T-helper 9 cell (primary cell): Measurements from ENCODE around the gene SUMO4.

Source experiments
- DNase-seq: peaks from one replicate; pipeline ENCODE4 v3.0.0-alpha.2; 2020

The SUMO4 gene

DNA sequence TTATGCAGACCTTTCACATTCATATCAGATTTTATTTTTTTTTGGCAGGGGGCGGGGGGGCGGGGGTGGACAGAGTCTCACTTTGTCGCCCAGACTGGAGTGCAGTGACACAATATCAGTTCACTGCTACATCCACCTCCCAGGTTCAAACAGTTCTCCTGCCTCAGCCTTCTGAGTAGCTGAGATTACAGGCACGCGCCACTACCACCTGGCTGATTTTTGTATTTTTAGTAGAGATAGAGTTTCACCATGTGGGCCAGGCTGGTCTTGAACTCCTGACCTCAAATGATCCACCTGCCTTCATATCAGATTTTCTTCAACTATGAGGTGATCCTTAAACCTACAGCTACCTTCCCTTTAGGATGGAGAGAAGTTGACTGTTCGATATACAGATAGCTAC lies 8.0 kb upstream of the SUMO4 start:
- no peak for DNase-seq

DNA sequence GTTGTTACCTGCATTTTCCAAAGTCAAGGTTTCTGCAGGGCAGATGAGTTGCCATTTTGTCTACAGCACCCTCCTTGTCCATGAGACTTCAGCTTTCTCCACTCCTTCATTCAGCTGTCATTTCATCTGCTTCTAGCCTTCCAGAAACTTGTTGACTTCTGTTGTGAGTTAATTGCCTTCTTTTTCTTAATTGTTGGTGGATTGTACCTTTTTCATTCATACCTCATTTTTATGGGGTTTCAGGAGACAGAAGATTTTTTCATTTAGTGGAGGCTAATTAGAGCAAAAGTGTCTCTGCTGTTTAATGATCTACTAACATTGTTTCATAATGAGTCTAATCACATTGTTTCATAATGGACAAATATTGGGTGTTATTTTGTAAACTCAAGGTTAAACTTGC lies 7.5 kb upstream of the SUMO4 start:
- DNase-seq: no peak

DNA sequence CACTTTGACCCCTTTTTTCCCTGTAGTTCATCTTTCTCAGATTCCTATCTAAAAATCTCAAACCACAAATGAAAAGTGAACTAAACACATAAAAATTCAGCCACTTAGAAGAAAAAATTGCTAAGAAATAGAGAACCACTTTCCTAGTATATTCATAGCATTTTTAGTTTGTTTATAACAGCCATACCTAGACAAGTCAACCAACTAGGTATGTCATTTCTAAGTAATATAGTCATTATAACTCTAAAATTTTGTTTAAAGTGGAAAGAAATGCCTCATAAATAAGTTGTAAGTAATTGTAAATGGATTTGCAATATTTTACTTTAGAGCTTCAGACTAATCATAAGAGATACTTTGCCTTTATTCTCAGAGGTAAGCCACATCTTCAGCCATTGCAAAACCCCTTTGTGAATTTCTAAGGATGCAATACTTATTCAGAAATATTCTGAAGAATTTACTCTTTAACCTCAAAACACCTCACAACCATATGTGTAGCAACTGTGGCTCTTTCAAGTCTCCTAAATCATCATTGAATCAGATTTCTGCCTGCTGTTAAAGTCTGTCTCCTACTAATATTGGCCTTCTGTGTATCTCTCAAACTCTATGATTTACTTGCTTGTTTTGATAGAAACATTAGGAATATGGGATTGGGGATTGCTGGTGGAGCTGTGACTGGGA lies 6.9 kb upstream of the SUMO4 start:
- DNase-seq: no peak

DNA sequence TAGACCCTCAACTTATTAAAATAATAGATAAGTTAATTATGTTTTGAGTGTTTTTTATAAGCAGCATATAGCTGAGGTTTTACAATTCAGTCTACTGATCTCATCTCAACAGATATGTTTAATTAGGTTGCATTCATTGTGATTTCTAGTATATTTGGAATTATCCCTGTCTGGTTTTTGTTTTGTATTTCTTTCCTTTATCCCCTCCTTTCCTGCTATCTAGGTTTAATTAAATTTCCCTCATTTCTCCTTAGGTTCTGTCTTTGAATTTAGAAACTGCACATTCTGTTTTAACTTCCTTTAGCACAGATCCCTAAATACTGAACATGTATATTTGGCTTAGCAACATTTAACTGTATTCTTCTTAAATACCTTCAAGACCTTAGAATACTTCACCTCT lies 4.9 kb upstream of the SUMO4 start:
- no peak for DNase-seq

DNA sequence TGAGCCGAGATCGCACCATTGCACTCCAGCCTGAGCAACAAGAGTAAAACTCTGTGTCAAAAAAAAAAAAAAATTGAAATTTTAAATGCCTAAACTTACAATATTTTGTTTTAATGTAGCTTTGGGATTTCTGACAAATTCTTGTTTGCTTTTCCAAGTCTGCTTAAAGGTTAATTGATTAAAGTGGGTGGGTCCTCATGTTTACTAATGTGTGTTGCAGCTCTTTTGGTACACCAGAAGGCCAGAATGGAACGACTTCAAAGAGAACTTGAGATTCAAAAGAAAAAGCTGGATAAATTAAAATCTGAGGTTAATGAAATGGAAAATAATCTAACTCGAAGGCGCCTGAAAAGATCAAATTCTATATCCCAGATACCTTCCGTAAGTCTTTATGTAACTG lies 2.7 kb upstream of the SUMO4 start:
- DNase-seq: no peak

DNA sequence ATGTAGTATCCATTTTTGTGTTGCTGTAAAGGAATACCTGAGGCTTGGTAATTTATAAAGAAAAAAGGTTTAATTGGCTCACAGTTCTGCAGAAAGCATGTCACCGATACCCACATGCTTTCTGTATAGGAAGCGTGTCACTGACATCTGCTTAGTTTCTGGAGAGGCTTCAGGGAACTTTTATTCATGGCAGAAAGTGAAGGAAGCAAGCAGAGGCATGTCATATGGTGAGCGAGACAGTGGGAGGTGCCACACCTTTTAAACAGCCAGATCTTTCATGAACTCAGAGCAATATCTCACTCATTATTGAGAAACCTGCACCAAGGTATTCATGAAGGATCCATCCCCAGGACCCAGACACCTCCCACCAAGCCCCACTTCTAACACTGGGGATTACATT lies 3.5 kb downstream of the SUMO4 start:
- no peak for DNase-seq

DNA sequence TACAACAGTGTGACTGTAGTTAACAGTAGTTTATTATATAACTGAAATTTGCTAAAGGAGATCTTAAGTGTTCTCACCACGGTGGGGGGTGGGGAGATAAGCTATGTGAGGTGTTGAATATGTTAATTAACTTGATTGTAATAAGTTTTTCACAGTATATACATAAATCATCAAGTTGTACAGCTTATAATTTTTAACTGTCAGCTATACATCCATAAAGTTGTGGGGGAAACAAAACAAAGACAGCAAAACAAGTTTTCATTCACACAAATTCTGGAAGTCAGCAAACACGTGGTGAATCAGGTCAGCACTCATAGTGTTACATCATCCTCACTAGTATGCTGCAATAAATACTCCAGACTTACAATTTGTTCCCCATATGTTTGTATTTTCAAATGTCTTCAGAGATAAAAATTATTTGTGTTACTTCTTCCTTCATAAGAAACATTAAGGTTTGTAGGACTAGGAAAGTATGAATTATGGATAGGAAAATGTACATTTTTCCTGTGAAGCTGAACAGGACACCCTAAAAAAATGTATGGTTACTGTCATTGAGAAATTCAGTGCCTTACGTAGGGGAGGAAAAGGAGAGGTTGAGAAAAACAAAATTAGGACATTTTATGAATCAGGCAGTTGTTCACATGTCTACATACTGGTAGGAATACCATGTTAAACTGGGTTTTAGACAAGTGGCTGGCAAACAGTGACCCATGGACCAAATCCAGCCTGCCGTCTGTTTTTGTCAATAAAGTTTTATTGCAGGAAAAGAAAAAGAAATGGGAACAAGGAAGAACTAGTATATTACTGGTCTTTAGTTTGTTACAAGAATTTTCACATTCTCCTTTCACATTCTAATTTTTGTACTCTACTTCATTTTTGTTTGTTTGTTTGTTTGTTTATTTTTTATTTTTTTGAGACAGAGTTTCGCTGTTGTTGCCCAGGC lies 6.0 kb downstream of the SUMO4 start:
- DNase-seq: no peak

DNA sequence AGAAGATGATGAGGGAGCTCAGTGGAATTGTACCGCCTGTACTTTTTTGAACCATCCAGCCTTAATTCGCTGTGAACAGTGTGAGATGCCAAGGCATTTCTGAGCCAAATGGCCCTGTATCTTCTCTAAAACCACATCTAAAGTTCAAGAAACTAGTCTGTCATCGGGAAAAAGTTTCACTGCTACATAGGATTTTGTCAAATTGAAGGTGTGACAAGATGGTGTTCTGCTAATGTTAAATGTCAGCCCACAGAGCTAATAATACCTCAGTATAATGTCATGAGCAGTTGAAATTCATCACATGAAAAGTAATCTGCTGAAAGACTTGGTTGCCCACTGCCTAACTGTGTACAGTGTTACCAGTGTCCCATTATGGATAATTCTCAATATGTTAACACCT lies 9.6 kb downstream of the SUMO4 start:
- DNase-seq: no peak

DNA sequence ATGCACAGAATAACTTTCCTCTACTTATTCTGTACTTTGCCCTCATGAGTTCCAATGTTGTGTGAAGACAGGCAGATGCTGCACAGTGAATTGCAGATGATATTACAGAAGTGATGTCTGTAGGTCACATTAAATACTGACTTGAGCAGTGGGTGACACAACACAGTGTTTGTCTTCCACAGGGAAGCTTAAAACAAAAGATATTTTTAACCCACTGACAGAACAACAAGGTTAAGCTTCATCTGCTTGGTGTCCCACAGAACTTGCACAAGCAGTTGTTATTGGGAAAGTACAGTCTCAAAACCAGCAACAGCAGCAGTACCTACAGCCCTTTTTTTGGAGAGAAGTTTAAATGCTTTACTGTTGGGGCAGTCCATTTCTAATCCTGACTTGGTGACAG lies 10.5 kb downstream of the SUMO4 start:
- DNase-seq: no peak

DNA sequence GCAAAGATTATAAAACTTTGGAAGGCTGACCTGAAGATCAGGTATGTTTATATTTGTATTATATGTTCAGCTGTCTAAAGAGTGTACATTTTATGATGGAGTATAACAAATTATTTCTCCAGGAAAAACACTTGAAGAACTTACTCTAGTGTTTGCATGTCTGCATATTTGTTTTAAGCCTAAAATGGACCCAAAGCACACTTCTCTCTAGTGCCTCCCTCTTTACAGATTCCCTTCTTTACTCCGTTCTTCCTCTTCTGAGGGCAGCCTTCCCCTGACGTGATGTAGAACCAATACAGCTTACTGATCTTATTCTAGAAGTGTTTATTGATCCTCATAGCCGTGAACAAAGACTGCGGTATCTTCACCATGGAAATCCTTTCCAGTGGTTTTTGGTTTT lies 13.9 kb downstream of the SUMO4 start:
- DNase-seq: no peak

DNA sequence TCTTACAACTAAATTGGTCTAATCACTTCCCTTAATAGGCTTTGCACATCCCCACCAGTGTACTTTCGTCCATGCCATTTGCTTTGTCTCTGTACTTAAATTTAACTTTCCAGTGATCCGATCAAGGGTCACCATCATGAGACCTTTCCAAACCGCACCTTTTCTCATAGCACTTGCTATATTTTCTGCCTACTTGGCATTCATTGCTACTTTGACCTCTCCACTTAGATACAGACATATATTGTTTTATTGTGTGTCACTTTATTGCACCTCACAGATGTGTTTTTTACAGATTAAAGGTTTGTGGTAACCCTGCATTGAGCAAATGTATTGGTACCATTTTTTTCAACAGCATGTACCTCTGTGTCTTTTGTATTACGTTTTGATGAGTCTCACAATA lies 14.8 kb downstream of the SUMO4 start:
- DNase-seq: no peak

DNA sequence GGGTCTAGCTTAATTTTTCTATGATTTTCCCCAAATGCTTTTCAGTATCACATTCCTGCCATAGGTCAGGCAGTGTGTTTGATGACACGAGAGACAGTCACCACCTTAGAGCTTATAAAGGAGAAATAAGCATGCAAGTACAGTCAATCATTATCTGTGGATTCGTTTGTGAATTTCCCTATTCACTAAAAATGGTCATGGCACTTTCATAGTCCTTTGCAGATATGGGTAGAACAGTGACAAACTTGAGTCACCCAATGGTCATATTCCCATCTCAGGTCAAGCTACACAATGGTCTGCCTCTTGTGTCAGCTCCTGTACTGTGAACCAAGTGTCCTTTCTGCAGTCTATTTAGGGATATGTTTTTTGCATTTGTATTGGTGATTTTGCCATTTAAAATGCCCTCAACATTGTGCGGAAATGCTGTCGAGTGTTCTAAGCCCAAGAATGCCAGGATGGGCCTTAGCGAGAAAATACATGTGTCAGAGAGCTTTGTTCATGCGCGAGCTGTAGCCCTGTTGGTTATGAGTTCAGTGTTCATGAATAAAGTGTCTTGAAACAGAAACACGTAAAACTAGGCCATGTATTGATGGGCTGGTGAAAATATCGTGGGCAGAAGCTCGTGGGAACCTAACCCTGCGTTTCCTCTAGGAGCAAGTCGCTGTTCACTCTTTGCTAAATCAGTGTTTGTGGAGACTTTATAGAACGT lies 19.8 kb downstream of the SUMO4 start:
- no peak for DNase-seq

DNA sequence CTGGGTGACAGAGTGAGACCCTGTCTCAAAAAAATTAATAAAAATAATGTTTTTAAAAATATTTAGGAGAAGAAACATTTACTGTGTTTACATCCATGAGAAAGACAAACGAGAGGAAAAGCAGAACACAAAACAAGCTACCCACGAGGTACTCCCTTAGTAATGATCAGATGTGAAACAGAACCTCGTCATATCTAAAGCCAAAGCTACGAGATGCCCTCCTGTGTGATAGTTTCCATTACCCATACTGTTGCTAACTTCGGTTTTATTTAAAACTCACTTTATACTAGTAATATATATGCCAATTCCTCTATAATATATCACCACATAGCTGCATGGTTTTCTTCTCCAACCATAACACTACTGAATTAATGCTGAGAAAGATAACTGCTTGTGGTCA lies 21.1 kb downstream of the SUMO4 start:
- DNase-seq: no peak

DNA sequence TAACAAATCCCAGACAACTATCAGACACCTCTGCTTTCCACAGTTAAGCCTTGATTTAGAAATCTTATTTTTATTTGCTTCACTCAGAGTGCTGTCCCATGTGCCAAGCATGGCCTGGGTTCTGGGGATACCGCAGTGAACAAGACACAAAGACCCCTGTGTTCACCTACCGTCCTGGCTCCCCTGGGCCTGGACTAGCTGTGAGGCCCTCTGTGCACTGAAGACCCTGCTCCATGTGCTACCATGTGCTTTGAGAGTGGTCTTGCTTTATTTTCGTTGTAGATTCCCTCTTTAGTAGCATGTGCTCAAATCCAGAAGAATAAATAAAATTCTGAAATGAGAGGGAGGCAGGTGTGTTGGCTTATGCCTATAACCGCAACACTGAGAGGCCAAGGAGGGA lies 22.5 kb downstream of the SUMO4 start:
- no peak for DNase-seq

DNA sequence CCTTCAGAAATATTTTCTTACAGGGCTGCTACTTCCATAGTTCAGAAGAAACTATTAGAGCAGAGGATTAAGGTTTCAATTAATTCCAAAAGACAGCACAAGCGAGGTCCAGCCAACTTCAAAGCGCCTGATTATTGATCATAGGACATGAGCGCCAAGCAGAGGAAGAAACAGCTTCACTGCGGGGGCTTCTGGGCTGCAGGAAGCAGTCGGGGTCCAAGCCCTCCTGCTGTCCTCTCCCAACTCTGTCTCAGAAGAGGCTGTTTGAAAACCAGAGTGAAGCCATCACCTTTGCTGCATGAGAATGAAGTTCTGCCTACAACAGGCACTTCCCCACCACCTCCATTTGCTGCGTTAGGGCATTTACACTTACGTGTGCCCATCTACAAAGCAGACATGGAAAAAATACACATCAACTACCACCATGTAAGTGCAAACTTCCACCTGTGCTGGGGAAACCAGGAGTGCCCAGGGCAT lies 23.9 kb downstream of the SUMO4 start:
- DNase-seq: no peak

DNA sequence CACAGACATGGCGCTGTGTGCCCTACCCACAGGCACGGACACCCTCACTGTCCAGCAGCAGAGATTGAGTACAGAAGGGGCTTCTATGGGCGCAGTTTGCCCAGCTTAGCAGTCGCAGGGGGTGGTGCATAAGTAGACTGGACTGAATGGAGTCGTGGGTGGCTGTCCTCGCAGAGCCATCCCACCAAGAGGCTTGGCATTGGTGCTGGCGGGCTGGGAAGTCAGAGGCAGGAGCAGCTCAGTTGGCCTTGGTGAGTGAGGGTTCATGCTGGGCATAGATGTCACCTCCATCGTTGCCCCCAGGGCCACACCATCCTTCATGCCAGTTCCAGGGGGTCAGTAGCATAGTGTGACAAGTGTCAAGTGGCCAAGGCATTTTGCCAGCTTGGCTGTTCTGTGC lies 25.2 kb downstream of the SUMO4 start:
- DNase-seq: no peak

DNA sequence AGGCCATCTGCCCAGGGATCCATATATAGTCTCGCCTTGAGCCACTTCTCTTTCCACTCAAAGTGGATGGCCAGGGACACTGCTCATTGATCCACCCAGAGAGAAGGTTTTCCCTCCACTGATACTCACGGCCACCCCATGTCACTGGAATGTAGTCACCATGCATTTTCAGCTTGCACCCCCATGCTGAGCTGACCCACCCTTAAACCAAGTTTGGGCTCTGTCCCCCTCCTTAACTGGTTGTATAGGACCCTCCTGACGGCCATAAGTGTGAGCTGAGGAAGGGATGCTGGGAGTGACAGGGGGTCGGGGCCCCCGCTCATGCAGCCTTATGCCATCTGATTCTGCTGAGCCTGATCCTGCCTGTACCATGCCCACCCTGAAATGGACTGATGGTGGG lies 25.7 kb downstream of the SUMO4 start:
- no peak for DNase-seq

DNA sequence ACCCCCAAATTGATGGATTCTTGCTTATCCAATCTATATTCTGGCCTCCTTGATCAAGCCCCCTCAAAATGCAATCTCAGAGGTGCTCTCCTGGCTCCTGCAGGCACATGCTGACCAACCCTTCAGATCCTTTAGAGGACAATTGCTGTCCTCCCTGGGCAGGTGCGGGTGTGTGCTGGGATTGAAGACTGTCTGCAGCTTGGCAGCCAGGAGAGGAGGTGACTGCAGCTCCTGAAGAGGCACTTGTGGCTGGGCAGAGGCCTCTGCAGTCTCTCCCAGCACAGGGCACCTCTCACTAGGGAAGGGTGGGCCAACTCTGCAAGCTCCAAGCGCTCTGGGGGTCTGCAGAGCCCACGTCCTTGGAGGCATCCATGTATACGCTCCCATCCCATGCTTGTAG lies 28.5 kb downstream of the SUMO4 start:
- no peak for DNase-seq

DNA sequence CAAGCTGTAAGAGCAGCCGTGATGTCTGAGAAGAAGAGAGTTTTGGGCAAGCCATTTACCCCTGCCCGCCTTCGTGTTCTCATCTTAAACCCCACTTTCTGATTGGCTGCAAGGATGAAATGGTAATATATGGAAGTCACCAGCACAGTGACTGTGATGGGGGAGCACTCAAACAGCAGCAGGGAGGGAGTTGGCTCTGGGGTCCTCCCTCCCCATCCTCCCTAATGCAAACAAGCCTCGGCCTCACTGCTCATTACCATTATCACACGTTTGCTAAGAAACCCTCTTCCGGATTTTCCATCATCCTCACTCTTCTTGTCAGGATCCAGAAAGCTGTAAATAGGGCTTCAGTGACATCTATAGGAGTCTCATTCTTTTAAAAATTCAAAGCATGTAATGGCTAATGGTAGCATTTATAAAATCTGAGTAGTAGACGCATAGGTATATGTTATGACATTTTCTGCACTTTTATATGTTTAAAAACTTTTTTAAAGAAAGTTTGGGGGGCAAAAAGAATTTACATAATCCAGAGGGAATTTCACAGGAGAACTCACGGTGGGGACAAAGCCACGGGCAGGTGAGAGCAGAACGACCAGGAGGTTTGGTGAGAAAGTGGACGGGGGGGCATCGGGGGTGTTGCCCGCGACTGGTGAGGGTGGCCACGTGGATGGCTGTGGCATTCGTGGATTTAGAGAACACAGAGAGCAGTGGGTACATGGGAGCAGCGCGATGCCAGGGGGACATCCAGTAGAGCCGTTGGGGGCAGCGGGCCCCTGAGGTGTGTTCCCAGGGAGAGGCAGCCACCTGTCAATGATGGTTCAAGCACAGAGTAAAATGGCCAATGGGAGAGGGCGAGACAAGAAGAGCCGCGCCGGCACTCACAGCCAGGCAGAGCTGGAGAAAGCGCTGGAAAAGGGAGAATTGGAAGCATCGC lies 29.6 kb downstream of the SUMO4 start:
- DNase-seq: no peak

DNA sequence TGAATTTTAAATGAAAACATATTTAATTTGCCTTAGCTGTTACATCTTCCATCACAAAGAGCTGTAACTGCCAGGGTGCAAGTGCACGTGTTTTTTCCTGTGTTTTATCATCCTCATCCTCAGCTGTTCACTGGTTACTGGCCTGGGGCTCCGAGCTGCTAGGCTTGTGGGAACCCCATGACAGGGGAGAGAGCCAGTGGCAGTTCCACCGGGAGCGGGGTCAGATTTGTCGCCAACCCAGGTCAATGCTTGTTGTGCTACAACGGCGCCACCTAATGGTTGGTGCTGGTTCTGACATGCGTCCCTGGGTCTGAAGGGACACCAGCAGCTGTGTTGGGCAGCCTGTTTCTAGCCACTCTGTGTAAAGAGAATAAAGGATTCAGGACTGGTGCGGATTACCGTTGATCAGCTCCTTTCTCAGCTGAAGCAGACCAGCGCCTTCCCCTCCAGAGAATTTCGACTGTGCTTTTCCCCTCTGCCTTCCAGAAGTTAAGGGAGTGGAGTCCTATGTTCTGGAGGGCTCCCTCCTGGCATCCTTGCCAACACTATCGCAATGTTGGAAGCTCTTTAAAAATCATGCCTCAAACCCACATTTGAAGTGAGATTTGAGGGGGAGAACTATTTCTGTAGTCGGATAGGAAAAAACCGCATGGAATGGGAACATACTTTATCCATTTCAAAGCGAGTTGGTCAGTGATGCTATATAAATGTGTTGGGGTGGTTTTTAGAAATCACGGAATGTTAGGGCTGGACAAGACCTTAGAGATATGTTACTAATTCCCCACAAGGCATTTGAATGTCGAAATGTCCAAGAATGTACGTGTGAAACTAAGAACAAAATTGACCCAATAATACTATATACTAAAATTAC lies 32.1 kb downstream of the SUMO4 start:
- peak; percentile 90 for DNase-seq

DNA sequence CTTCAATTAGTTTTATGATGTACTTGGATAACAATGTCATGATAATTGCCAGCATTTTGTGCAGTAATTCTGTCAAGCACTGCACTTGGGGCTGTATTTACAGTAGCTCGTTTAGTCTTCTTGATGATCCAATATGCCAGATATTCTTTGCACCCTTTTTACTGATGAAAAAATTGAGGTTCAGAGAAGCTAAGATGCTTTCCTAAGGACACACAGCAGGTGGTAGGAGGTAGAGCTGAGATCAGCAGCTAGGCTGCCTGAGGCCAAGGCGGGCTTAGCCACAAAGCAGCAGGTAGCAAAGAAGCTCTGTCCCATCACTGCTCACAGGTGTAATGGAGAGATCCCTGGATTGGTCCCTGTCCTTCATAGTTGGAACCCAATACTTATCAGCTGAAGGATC lies 33.3 kb downstream of the SUMO4 start:
- no peak for DNase-seq
